ENCODE results near the gene UNG. TPM values are rescaled to one million over a fixed set of nuclear protein-coding genes. Genes with fewer than 3 reads are reported as not detected.
A peak's percentile ranks its signal among the peaks of the same experiment; 100 is the strongest.

Gene UNG
- total RNA-seq, 4 donors from 2014 or later, result 28.0 to 43.1 (median 38.7) TPM

GRCh38 chr12:109156036-109156435 is 58.6 kb downstream of the UNG start:
- no peaks in the 10 kb centered on the region for H3K27me3 ChIP-seq
- H3K9me3 ChIP-seq, result no peaks in the 10 kb centered on the region
- peak overlapping the region in 2 of 4 donors; percentile 83 to 90 for H3K27ac ChIP-seq
- peak overlapping the region in 3 of 4 donors; percentile 55 to 75 (median 60) for H3K4me3 ChIP-seq
- H3K4me1 ChIP-seq, result peaks cover 4 to 76% (median 11%) of the 10 kb centered on the region in 3 donors
- no peaks in the 10 kb centered on the region for H3K36me3 ChIP-seq
- no peak for DNase-seq
- TF ChIP-seq POLR2A (IDR thresholded peaks at IDR 0.05), result no peak
- TF ChIP-seq CTCF (IDR thresholded peaks at IDR 0.05), result no peak
- 82 to 92% methylated on average over 4 to 5 of the region's 5 CpGs for WGBS, 2 donors
- intact Hi-C loops (cut with DNase I), result no loop called here

- TF ChIP-seq POLR2A (IDR thresholded peaks at IDR 0.05) (no peak), CTCF (IDR thresholded peaks at IDR 0.05) (no peak)
- intact Hi-C loops (cut with DNase I), result no loop called here
- Histone ChIP-seq H3K4me1 (peaks cover 4 to 81% (median 11%) of the 10 kb centered on the region in 3 donors), H3K27me3 (no peaks in the 10 kb centered on the region), H3K9me3 (no peaks in the 10 kb centered on the region), H3K27ac (peak overlapping the region in 2 of 4 donors; percentile 78 to 83), H3K36me3 (no peaks in the 10 kb centered on the region), H3K4me3 (peak overlapping the region in 1 of 4 donors; percentile 75)
- WGBS, 2 donors, result 96% methylated on average over 4 to 5 of the region's 5 CpGs
- DNase-seq, result no peak
Observed at GRCh38 chr12:109156586-109156985, 59.2 kb downstream of the UNG start.

GRCh38 chr12:109157986-109158385 is 60.6 kb downstream of the UNG start:
- peak overlapping the region in 3 of 4 donors; percentile 45 to 83 (median 78) for H3K27ac ChIP-seq
- no peak for TF ChIP-seq CTCF (IDR thresholded peaks at IDR 0.05)
- TF ChIP-seq POLR2A (IDR thresholded peaks at IDR 0.05), result no peak
- H3K27me3 ChIP-seq, result no peaks in the 10 kb centered on the region
- no peak for DNase-seq
- no peaks in the 10 kb centered on the region for H3K9me3 ChIP-seq
- intact Hi-C loops (cut with DNase I), result no loop called here
- peak overlapping the region in 1 of 4 donors; percentile 19 for H3K4me3 ChIP-seq
- 37% methylated on average over 5 of the region's 5 CpGs for WGBS, 2 donors
- peaks cover 4 to 90% (median 11%) of the 10 kb centered on the region in 3 donors for H3K4me1 ChIP-seq
- H3K36me3 ChIP-seq, result no peaks in the 10 kb centered on the region

GRCh38 chr12:109160433-109160832 is 63.0 kb downstream of the UNG start:
- Histone ChIP-seq H3K4me3 (peak overlapping the region in 1 of 4 donors; percentile 6), H3K27me3 (no peaks in the 10 kb centered on the region), H3K36me3 (no peaks in the 10 kb centered on the region), H3K9me3 (no peaks in the 10 kb centered on the region), H3K4me1 (peaks cover 0 to 74% (median 11%) of the 10 kb centered on the region in 3 donors), H3K27ac (peak overlapping the region in 3 of 4 donors; percentile 70 to 83 (median 78))
- no peak for TF ChIP-seq CTCF (IDR thresholded peaks at IDR 0.05)
- no peak for DNase-seq
- WGBS, 2 donors, result 57 to 85% methylated on average over 6 of the region's 7 CpGs
- intact Hi-C loops (cut with DNase I), result no loop called here

Small RNA genes within 50 kb of the gene (small RNA-seq; reads per million reads assigned to genes)
- gene RNA5SP372, result 0 to 0.18 (median 0) reads per million in 4 donors

Other genes with a start within 250 kb of the UNG start
- 10 to 100 TPM; 10.1 to 25.5 (median 12.6) TPM for gene SSH1, start 240.0 kb upstream of the UNG start, total RNA-seq
- not detected for gene DAO, start 217.5 kb upstream of the UNG start, total RNA-seq
- not detected for gene SVOP, start 76.5 kb upstream of the UNG start, total RNA-seq
- 10 to 100 TPM in 1 of 4 donors, 1 to 10 TPM in 3; 6.3 to 13.0 (median 8.7) TPM for gene USP30, start 45.0 kb upstream of the UNG start, total RNA-seq
- gene ALKBH2, start 4.1 kb upstream of the UNG start, total RNA-seq, result 10 to 100 TPM in 3 of 4 donors, 1 to 10 TPM in 1; 7.9 to 20.6 (median 14.8) TPM
- 10 to 100 TPM in 3 of 4 donors, 1 to 10 TPM in 1; 5.9 to 48.4 (median 27.3) TPM for gene ACACB, start 19.0 kb downstream of the UNG start, total RNA-seq
- gene FOXN4, start 211.7 kb downstream of the UNG start, total RNA-seq, result not detected